Measurements from ENCODE around the gene RABL6.
"Not testable (repeated sequence)": the region's sequence is repeated elsewhere in the genome, so short reads cannot be mapped to it uniquely, and the experiment has no call there.

RABL6 gene

DNA sequence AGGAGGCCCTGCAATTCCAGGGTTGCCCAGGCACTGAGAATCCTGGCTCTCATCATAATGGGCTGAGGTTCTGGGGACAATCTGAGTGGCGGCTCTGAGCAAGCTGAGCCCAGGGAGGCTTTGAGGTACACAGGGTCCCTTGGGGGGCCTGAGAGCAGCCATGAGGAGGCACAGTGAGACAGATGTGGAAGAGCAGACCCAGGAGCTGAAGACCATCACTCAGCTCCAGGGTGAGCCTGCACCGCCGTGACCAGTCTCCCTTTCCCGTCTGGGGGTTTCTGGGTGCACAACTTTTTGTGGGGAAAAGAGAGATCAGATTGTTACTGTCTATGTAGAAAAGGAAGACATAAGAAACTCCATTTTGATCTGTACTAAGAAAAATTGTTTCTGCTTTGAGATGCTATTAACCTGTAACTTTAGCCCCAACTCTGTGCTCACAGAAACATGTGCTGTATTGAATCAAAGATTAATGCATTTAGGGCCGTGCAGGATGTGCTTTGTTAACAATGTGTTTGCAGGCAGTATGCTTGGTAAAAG lies 11.4 kb upstream of the RABL6 start, which contains the start of gene CCDC183:
TSS of gene CCDC183 (plus strand) at position 101 of the 537 bp plus-strand sequence. CDS start at position 161, 60 bp downstream.
- H3K27ac ChIP-seq (ENCODE audit: low read depth, low read length), result no peak within 1 kb of the TSS
- no peak within 1 kb of the TSS for H3K9ac ChIP-seq (ENCODE audit: low read length in 5 of 5)

DNA sequence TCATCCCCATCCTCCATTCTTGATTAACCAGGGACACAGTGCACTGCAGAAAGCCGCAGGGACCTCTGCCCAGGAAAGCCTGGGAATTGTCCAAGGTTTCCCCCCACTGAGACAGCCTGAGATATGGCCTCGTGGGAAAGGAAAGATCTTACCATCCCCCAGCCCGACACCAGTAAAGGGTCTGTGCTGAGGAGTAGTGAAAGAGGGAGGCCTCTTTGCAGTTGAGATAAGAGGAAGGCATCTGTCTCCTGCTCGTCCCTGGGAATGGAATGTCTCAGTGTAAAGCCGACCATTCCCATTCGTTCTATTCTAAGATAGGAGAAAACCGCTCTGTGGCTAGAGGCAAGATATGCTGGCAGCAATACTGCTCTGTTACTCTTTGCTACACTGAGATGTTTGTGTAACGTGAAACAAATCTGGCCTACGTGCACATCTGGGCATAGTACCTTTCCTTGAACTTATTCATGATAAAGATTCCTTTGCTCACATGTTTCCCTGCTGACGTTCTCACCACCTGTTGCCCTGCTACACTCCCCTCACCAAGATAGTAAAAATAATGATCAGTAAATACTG lies 10.9 kb upstream of the RABL6 start:
- not testable (repeated sequence) for H3K4me3 ChIP-seq (ENCODE audit: low read depth in 1 of 5, low read length in 5 of 5); H3K9me3 ChIP-seq (ENCODE audit: control insufficient read depth in 5 of 5, low read length in 5 of 5); H3K36me3 ChIP-seq (ENCODE audit: control insufficient read depth in 5 of 5, insufficient read depth in 5 of 5, low read length in 5 of 5); H3K27ac ChIP-seq (ENCODE audit: low read depth, low read length); H3K9ac ChIP-seq (ENCODE audit: low read length in 5 of 5)
- Histone ChIP-seq H3K27me3 (ENCODE audit: control insufficient read depth in 5 of 5, insufficient read depth in 4 of 5, low read length in 5 of 5) (peaks cover 19 to 40% (median 23%) of the 10 kb centered on the region in 5 donors), H3K4me1 (ENCODE audit: control insufficient read depth in 5 of 5, insufficient read depth in 5 of 5, low read length in 5 of 5) (peaks cover 0 to 48% (median 33%) of the 10 kb centered on the region in 5 donors)

More for the DNA sequence above, 11.4 kb upstream of the RABL6 start, which contains the start of gene CCDC183:
- Histone ChIP-seq H3K4me1 (ENCODE audit: control insufficient read depth in 5 of 5, insufficient read depth in 5 of 5, low read length in 5 of 5) (peaks cover 0 to 54% (median 38%) of the 10 kb centered on the region in 5 donors), H3K36me3 (ENCODE audit: control insufficient read depth in 5 of 5, insufficient read depth in 5 of 5, low read length in 5 of 5) (peaks cover 0 to 8% (median 4%) of the 10 kb centered on the region in 5 donors), H3K9me3 (ENCODE audit: control insufficient read depth in 5 of 5, low read length in 5 of 5) (no peaks in the 10 kb centered on the region), H3K4me3 (ENCODE audit: low read depth in 1 of 5, low read length in 5 of 5) (no peak within 1 kb of the TSS), H3K27me3 (ENCODE audit: control insufficient read depth in 5 of 5, insufficient read depth in 4 of 5, low read length in 5 of 5) (peaks cover 19 to 38% (median 23%) of the 10 kb centered on the region in 5 donors)

DNA sequence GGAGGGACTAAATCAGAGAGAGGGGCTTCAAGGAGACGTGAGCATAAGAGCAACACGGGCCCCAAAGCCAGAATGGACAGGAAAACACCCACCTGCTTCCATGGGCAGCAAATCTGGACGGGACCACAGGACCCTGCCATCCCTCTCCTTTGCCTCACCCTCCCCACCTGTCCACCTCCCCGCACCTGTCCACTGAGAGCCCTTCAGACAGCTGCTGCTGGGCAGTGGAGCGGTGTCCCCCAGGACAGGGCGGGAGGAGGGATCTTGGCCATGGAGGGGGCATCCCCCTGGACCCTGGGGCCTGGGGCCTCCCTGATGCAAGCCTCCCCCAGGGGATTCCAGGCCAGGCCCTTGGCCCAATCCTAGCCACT lies 9.1 kb upstream of the RABL6 start:
- Histone ChIP-seq H3K4me1 (ENCODE audit: control insufficient read depth in 5 of 5, insufficient read depth in 5 of 5, low read length in 5 of 5) (peaks cover 0 to 41% (median 25%) of the 10 kb centered on the region in 5 donors), H3K9ac (ENCODE audit: low read length in 5 of 5) (no peak overlapping the region), H3K4me3 (ENCODE audit: low read depth in 1 of 5, low read length in 5 of 5) (no peak overlapping the region), H3K9me3 (ENCODE audit: control insufficient read depth in 5 of 5, low read length in 5 of 5) (no peaks in the 10 kb centered on the region), H3K36me3 (ENCODE audit: control insufficient read depth in 5 of 5, insufficient read depth in 5 of 5, low read length in 5 of 5) (no peaks in the 10 kb centered on the region), H3K27ac (ENCODE audit: low read depth, low read length) (no peak overlapping the region), H3K27me3 (ENCODE audit: control insufficient read depth in 5 of 5, insufficient read depth in 4 of 5, low read length in 5 of 5) (peaks cover 25 to 47% (median 29%) of the 10 kb centered on the region in 5 donors)

DNA sequence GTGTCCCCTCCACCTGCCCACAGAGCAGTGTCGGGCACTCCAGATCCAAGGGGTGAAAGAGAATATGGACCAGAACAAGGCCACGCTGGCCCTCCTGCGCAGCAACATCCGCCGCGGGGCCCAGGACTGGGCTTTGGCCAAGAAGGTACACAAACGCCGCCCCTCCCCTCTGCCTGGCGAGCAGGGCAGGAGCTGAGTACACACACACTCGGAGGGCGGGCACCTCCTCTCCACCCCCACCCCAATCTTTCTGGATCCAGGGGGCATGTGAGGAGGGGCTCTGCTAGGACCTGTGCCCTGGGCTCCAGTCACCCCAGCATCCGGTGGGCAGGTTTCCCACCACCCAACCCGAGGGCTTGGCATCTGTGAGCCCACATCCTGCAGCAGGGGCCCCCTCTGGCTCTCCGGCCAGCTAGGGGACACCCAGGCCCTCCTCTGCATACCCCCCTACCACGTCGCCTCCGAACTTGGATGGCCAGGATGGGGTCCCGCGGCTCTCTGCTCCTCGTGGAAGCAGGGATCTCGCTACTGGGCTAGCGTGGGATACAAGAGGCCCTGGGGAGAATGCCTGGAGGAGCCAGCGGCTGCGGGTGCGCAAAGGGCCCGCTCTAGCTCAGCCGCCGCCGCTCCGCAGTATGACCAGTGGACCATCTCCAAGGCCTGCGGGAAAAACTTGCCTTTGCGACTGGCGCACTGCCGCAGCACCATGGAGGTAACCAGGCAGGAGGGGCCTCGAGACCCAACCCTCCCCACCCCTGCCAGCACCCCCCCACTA lies 8.5 kb upstream of the RABL6 start:
- peaks cover 0 to 3% (median 0%) of the 10 kb centered on the region in 5 donors for H3K36me3 ChIP-seq (ENCODE audit: control insufficient read depth in 5 of 5, insufficient read depth in 5 of 5, low read length in 5 of 5)
- no peak overlapping the region for H3K27ac ChIP-seq (ENCODE audit: low read depth, low read length)
- H3K9ac ChIP-seq (ENCODE audit: low read length in 5 of 5), result no peak overlapping the region
- H3K4me1 ChIP-seq (ENCODE audit: control insufficient read depth in 5 of 5, insufficient read depth in 5 of 5, low read length in 5 of 5), result peaks cover 0 to 41% (median 25%) of the 10 kb centered on the region in 5 donors
- H3K27me3 ChIP-seq (ENCODE audit: control insufficient read depth in 5 of 5, insufficient read depth in 4 of 5, low read length in 5 of 5), result peaks cover 25 to 47% (median 29%) of the 10 kb centered on the region in 5 donors
- peak overlapping the region in 1 of 5 donors; percentile 52 for H3K4me3 ChIP-seq (ENCODE audit: low read depth in 1 of 5, low read length in 5 of 5)
- H3K9me3 ChIP-seq (ENCODE audit: control insufficient read depth in 5 of 5, low read length in 5 of 5), result no peaks in the 10 kb centered on the region

GRCh38 chr9:136799854-136800657 lies 7.7 kb upstream of the RABL6 start:
- peaks cover 0 to 8% (median under 1%) of the 10 kb centered on the region in 5 donors for H3K36me3 ChIP-seq (ENCODE audit: control insufficient read depth in 5 of 5, insufficient read depth in 5 of 5, low read length in 5 of 5)
- peaks cover 25 to 47% (median 29%) of the 10 kb centered on the region in 5 donors for H3K27me3 ChIP-seq (ENCODE audit: control insufficient read depth in 5 of 5, insufficient read depth in 4 of 5, low read length in 5 of 5)
- H3K9ac ChIP-seq (ENCODE audit: low read length in 5 of 5), result no peak overlapping the region
- H3K27ac ChIP-seq (ENCODE audit: low read depth, low read length), result no peak overlapping the region
- peak overlapping the region in 3 of 5 donors; percentile 11 to 52 (median 37) for H3K4me3 ChIP-seq (ENCODE audit: low read depth in 1 of 5, low read length in 5 of 5)
- H3K4me1 ChIP-seq (ENCODE audit: control insufficient read depth in 5 of 5, insufficient read depth in 5 of 5, low read length in 5 of 5), result peaks cover 0 to 34% (median 21%) of the 10 kb centered on the region in 5 donors
- no peaks in the 10 kb centered on the region for H3K9me3 ChIP-seq (ENCODE audit: control insufficient read depth in 5 of 5, low read length in 5 of 5)

GRCh38 chr9:136802321-136802720 lies 5.4 kb upstream of the RABL6 start:
- Histone ChIP-seq H3K4me1 (ENCODE audit: control insufficient read depth in 5 of 5, insufficient read depth in 5 of 5, low read length in 5 of 5) (peaks cover 0 to 30% (median 27%) of the 10 kb centered on the region in 5 donors), H3K36me3 (ENCODE audit: control insufficient read depth in 5 of 5, insufficient read depth in 5 of 5, low read length in 5 of 5) (peaks cover 0 to 11% (median 4%) of the 10 kb centered on the region in 5 donors), H3K27ac (ENCODE audit: low read depth, low read length) (no peak overlapping the region), H3K9ac (ENCODE audit: low read length in 5 of 5) (no peak overlapping the region), H3K4me3 (ENCODE audit: low read depth in 1 of 5, low read length in 5 of 5) (no peak overlapping the region), H3K9me3 (ENCODE audit: control insufficient read depth in 5 of 5, low read length in 5 of 5) (no peaks in the 10 kb centered on the region), H3K27me3 (ENCODE audit: control insufficient read depth in 5 of 5, insufficient read depth in 4 of 5, low read length in 5 of 5) (peaks cover 25 to 34% (median 29%) of the 10 kb centered on the region in 5 donors)

- not testable (repeated sequence) for H3K9me3 ChIP-seq (ENCODE audit: control insufficient read depth in 5 of 5, low read length in 5 of 5); H3K9ac ChIP-seq (ENCODE audit: low read length in 5 of 5); H3K4me3 ChIP-seq (ENCODE audit: low read depth in 1 of 5, low read length in 5 of 5); H3K27ac ChIP-seq (ENCODE audit: low read depth, low read length)
- peaks cover 0 to 31% (median 27%) of the 10 kb centered on the region in 5 donors for H3K4me1 ChIP-seq (ENCODE audit: control insufficient read depth in 5 of 5, insufficient read depth in 5 of 5, low read length in 5 of 5)
- H3K36me3 ChIP-seq (ENCODE audit: control insufficient read depth in 5 of 5, insufficient read depth in 5 of 5, low read length in 5 of 5), result peaks cover 0 to 11% (median 4%) of the 10 kb centered on the region in 5 donors
- H3K27me3 ChIP-seq (ENCODE audit: control insufficient read depth in 5 of 5, insufficient read depth in 4 of 5, low read length in 5 of 5), result peaks cover 25 to 32% (median 29%) of the 10 kb centered on the region in 5 donors
Measured at GRCh38 chr9:136803009-136803550, 4.7 kb upstream of the RABL6 start.

- Histone ChIP-seq H3K9me3 (ENCODE audit: control insufficient read depth in 5 of 5, low read length in 5 of 5) (no peaks in the 10 kb centered on the region), H3K27me3 (ENCODE audit: control insufficient read depth in 5 of 5, insufficient read depth in 4 of 5, low read length in 5 of 5) (peaks cover 20 to 27% (median 24%) of the 10 kb centered on the region in 5 donors), H3K27ac (ENCODE audit: low read depth, low read length) (no peak overlapping the region), H3K36me3 (ENCODE audit: control insufficient read depth in 5 of 5, insufficient read depth in 5 of 5, low read length in 5 of 5) (peaks cover 0 to 11% (median 4%) of the 10 kb centered on the region in 5 donors), H3K4me3 (ENCODE audit: low read depth in 1 of 5, low read length in 5 of 5) (no peak overlapping the region), H3K4me1 (ENCODE audit: control insufficient read depth in 5 of 5, insufficient read depth in 5 of 5, low read length in 5 of 5) (peaks cover 0 to 36% (median 30%) of the 10 kb centered on the region in 5 donors), H3K9ac (ENCODE audit: low read length in 5 of 5) (no peak overlapping the region)
Measured at GRCh38 chr9:136803551-136804508, 3.9 kb upstream of the RABL6 start.

Measured in subcutaneous abdominal adipose tissue (tissue), 5 donors.